ENCODE measurements around the gene RADX.

RADX gene

GRCh38 chrX:106684207-106684606 is 72.4 kb downstream of the RADX start:
- TF ChIP-seq ZFX (IDR thresholded peaks at IDR 0.05; ENCODE audit: borderline replicate concordance): no peak
- no peak overlapping the region for H3K27ac ChIP-seq

- no peak for TF ChIP-seq ZFX (IDR thresholded peaks at IDR 0.05; ENCODE audit: borderline replicate concordance)
- TF ChIP-seq, protein P1, sequence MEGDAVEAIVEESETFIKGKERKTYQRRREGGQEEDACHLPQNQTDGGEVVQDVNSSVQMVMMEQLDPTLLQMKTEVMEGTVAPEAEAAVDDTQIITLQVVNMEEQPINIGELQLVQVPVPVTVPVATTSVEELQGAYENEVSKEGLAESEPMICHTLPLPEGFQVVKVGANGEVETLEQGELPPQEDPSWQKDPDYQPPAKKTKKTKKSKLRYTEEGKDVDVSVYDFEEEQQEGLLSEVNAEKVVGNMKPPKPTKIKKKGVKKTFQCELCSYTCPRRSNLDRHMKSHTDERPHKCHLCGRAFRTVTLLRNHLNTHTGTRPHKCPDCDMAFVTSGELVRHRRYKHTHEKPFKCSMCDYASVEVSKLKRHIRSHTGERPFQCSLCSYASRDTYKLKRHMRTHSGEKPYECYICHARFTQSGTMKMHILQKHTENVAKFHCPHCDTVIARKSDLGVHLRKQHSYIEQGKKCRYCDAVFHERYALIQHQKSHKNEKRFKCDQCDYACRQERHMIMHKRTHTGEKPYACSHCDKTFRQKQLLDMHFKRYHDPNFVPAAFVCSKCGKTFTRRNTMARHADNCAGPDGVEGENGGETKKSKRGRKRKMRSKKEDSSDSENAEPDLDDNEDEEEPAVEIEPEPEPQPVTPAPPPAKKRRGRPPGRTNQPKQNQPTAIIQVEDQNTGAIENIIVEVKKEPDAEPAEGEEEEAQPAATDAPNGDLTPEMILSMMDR (IDR thresholded peaks at IDR 0.05): no peak
- H3K27ac ChIP-seq: no peak overlapping the region
Observed at GRCh38 chrX:106692425-106693065, 80.8 kb downstream of the RADX start.

- TF ChIP-seq, protein P1 (IDR thresholded peaks at IDR 0.05): no peak
- no peak for TF ChIP-seq ZFX (IDR thresholded peaks at IDR 0.05; ENCODE audit: borderline replicate concordance)
- H3K27ac ChIP-seq: no peak overlapping the region
Observed at GRCh38 chrX:106696502-106696901, 84.7 kb downstream of the RADX start.

DNA sequence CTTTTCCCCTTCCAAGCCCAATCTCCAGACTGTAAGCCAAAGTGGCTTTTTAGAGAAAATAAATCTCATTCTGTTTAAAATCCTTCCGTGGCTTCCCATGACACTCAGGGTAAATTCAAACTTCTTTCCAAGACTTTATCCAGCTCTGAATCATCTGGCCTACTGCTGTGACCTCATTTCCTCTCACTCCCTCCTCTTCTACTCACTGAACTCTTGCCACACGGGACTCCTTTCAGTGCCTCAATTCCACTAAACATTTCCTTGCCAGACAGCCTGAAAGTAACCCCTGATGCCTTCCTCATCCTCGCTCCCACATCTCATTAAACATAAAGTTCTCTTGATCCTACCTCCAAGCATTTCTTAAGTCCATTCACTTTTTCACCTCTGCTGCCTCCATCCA is 86.9 kb downstream of the RADX start:
- no peak overlapping the region for H3K27ac ChIP-seq
- TF ChIP-seq ZFX (IDR thresholded peaks at IDR 0.05; ENCODE audit: borderline replicate concordance): no peak
- TF ChIP-seq, protein P1 (IDR thresholded peaks at IDR 0.05): no peak

GRCh38 chrX:106702636-106703035 is 90.9 kb downstream of the RADX start:
- H3K27ac ChIP-seq: no peak overlapping the region

GRCh38 chrX:106706466-106706865 is 94.7 kb downstream of the RADX start:
- TF ChIP-seq, protein P1 (IDR thresholded peaks at IDR 0.05): no peak
- TF ChIP-seq ZFX (IDR thresholded peaks at IDR 0.05; ENCODE audit: borderline replicate concordance): no peak
- no peak overlapping the region for H3K27ac ChIP-seq

More at GRCh38 chrX:106702636-106703035, 90.9 kb downstream of the RADX start:
- TF ChIP-seq ZFX (IDR thresholded peaks at IDR 0.05; ENCODE audit: borderline replicate concordance): no peak
- TF ChIP-seq, protein P1 (IDR thresholded peaks at IDR 0.05): no peak

GRCh38 chrX:106707771-106708454 is 96.1 kb downstream of the RADX start:
- H3K27ac ChIP-seq: no peak overlapping the region
- TF ChIP-seq ZFX (IDR thresholded peaks at IDR 0.05; ENCODE audit: borderline replicate concordance): no peak
- TF ChIP-seq, protein P1 (IDR thresholded peaks at IDR 0.05): no peak

Measured in 22Rv1 (cell line).